NOMO-1 treated with dmso at 0.1 percent for 144 hours (cell line): Measurements from ENCODE around the gene MOB3B.

Source experiments
- DNase-seq: peaks from one replicate; lab custom pipeline; 2025; ENCODE audit not compliant: unreplicated experiment; lab: John Stamatoyannopoulos, UW

The MOB3B gene

DNA sequence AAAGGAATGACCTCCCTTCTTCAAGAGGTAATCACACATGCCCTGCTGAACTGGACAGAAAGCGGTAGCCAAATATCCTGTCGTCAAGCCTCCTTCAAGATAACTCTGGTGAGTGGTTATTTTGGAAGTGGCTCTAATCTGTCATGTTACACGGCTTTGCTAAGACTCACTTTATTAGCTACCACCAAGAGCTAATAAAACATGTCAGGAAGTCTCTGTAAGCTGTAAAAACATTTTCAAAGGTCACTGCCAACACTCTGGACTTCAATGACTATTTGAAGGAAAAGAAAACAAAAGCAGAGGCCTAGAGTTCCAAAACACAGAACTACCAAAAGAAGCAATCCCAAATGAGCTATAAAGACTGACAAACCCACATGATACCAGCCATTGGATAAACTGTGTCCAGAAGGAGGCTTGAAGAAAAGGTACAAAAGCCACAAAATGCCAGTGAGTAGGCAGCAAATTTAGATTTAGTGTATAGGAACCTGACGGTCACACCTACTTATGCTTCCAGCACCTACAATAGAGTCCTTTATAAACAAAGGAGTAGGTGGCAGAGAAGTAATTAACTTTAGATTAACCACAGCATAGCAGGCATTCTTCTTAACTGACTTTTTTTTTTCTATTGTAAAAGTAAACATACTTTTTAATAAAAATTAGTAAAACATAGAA is 135.3 kb downstream of the MOB3B start:
- DNase-seq = no peak

DNA sequence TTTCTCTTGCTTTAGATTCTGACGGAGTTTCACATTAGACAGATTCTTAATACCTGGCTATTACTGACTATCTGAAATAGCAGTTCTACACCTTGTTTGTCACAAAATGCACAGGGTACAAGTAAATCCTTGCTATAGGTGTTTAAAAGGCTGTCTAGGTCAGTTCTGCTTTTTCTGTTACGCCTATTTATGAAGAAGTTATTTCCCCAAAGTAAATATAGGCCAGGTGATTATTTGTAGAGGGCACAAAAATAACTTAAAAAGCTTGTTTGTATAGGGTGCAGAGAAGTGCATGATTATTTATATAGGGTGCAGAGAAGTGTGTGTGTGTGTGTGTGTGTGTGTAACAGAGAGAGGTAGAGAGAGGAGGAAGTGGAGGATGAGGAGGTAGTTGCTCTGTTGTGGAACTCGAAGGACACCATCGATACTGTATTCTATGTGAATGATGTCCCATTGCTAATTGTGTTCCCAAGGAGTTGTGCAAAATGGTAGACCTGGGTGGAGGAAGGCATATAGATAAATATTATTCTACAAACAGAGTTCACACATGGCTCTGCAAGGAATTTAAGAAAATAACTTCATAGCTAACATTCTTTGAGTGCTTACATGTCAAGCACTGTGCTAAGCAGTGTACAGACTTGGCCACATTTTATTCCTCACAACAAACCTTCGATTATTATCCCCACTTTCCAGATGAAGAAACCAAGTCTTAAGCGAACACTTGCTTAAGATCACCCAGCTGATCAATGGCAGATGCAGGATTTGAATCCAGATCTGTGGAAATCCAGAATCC is 136.4 kb downstream of the MOB3B start:
- no peak for DNase-seq

DNA sequence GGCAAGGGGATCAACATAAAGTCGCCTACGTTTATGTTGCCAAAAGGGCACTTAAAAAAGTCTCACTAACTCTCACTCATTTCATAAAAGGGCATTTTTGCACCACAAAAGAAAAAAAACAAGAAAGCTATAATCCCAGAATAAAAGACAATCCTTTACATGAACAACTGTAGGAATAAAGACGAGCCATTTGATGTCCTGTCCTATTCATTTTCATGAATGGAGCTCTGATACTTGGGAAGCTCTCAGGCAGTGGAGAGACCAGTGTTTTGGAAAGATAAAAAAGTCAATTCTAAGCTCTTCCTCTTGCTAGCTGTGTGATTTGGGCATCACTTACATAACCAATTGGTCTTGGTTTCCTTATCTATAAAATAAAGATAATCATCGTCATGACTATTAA is 137.2 kb downstream of the MOB3B start:
- no peak for DNase-seq

DNA sequence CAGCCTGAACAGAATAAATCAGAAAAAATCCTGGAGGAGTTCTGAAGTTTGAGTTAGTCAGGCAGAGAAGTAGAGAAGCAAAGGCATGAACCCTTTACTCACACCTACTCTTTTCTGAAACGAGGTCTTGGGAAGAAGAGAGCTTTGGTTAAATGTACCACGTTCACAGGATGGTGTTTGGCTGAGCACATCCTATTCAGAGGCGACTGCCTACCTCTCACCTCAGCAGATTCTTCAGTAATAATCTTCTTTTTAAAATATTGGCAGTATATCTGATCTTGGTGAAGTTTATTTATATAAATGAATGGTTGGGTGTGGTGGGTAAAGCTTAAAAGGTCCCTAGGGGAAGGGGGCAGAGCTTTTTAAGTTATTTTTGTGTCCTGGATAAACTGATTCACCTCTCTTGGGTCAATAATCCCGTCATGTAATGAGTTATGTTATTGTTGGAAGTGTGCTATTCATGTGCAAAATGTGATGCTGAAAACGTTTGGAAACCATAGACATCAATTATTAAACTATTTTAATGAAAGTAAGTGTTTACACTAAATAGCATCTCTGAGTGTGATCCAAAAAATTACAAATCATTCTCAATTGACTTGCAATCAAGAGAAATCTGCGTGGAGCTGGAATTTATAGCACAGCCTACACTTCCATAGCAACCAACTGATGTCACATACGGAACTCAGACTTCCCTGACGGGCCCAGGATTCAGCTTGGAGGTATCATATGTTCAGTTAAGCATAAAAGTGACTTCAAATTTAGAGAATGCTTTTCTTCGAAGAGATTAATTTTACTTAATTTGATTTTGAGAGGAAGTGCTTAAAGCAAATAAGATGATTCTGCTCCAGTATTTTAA is 138.3 kb downstream of the MOB3B start:
- no peak for DNase-seq

DNA sequence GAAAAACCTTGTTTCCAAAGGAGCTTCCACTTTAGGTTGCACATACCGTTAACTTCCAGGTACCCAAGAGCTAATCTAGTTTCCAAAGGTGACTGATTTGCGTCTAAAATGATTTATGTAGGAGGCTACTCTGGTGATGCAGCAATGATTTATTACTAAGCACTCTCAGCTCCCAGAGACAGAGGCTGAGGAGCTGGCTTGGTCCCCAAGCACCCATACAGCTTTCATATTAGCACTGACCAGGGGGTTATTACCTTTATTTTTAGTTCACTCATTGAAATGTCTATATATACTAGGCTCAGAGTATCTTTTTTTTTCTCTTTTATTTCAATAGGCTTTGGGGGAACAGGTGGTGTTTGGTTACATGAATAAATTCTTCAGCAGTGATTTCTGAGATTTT is 141.5 kb downstream of the MOB3B start:
- DNase-seq = no peak

DNA sequence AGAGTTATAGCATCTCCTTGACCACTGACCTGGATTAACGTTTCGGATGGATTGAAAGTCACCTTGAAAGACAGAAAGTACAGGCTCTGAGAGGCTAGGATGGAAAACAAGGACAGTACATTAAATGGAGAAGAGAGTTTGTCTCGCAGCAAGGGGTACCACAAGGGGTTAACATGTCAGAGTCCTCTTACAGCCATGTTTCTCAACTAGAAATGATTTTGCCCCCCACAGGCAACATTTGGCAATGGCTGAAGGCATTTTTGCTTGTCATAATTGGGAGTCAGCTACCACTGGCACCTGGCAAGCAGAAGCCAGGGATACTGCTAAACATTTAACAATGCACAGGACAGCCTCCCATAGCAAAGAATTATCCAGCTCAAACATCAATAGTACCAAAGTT is 141.9 kb downstream of the MOB3B start:
- no peak for DNase-seq

DNA sequence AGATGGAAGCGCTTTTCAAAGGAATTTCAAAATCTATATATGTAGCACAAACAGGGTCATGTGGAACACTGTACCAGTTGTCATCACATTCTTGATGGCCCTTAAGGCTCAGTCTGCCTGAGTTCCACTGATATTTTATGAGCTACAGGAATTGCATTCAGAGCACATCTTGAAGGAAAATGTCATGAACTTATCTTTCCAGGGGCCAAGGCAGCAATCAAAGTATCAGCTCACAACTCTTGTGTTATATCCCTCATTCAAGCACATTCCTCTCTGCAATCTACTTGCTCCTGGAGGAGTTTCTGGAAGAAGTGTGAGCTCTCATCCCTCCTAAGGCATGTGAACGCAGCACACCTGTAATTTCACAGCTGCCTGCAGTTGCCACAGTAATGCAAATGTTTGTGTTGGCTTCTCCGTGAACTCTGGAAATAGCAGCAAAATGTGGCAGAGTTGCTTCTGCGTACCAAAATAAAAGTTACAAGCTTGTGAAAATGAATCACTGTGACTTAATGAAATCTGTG is 143.0 kb downstream of the MOB3B start:
- no peak for DNase-seq

DNA sequence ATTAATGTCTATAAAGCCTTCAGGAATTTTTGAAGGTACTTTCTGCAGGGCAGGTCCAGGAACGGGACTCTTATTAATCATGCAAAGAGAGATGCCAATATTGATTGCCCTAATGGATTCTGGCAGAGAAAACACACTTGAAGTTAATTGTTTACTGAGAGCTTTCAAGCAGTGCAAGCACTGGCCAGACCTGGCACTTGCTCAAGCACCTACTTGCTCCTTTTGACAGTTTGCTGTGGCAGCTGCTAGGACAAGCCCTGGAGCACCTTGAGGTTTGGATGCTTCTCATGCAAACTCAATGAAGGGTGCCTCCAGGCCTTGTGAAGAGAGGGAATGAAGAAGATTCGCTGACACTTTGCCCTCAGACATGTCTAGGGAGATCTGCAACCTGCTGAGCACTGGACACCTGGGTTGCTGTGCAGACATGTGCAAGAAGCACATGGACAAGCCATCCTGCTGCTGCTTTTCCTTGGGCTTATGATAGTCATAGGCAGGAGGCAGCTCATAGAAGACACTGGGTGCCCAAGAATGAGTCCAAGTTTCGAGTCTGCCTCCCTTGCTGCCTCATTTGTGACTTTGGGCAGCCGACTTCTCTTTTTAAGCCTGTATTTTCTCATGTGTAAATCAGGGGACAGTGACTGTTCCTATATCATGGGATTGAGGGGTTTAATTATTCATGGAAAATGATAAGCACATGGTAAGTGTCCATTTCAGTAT is 143.8 kb downstream of the MOB3B start:
- no peak for DNase-seq

- DNase-seq = no peak
Measured at GRCh38 chr9:27384262-27385014, 145.2 kb downstream of the MOB3B start.

DNA sequence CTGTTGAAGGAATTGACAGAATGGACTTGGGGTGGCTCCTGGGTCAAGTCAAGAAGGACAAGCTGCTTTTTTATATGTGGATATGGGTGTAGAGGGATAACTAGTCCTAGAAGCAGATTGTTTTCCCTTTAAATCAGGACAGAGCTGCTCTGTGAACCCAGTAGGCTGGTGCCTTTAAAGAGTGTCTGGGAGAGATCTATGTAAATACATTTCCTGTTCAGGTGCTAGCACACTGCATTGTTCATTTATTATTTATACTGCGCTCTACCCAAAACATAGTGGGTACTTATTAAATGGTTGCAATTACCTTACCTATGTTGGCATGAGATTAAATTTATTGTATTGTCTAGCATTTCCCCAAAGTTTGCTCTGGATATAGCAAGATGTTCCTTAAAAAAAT is 146.1 kb downstream of the MOB3B start:
- DNase-seq = no peak

DNA sequence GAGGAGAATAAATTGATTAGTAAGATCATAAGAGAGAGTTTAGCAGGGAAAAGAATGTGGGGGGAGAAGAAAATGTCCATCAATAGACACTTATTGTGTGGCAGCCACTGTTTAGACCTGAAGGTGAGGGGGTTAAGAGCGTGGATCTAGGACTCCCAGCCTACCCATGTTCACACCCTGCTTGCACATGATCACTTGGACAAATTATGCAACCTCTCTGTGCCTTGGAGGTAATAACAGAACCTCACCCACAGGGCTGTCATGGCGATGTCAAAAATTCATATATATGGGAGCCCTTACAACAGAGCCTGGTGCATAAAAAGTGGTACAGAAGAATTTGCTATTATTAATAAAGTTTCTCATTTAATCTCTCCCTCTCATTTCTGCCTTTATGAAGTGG is 146.6 kb downstream of the MOB3B start:
- DNase-seq = no peak

DNA sequence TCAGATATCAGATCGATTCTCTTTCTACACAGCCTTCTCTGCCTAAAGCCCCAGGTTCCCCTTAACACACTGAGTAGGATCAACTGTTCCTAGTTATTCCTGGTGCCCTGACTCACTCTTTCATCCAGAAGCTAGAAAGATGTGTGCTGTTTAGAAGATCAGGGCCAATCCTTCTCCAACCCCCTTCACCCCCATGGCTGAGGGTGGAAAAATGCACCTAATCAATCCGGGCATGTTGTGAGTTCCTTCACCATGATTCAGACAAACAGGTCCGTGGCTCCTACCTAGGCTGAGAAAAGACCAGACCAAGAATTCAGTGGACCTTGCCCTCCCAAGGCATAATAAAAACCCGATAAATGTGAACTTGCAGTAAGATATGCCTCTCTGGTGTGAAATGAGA is 147.3 kb downstream of the MOB3B start:
- DNase-seq = no peak

DNA sequence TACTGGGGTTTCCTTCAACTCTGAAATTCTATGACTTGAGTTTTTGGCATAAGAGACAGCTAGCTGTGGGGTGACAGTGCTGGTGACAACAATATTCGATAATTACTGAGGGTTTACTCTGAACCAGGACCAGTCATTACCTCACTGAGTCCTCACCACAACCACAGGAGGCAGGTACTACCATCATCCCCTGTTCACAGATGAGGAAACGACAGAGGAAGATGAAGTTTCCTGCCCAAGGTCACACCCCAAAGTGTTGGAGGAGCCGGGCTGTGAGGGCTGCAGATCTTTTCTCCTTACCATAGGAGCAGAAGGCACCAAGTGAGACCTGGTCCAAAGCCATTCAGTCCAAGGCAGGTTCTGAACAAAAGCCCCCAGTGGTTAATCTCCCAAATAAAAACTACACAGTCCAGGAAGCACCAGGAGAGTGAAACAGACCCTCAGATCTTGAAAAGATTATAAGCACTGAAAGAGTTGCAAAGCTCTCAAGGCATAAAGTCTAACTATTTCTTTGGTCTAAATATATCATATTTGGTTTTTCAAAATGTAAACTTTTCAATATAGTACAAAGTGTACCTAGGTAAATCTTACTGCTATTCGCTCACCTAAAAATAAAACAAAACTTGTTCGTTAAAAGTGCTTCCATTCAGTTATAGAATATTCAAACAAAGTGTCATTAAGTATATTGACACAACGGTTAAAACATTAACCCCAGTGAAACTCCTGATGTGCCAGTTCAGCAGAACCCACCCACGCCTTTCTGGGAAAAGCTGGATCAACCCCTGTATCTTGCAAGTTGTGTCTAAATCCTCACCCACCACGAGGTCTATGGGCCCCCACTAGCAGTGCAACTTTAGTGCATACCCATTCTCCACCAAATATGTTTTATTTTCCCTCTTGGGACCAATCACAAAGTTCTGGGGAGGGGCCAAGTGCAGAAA is 150.0 kb downstream of the MOB3B start:
- no peak for DNase-seq

- no peak for DNase-seq
Measured at GRCh38 chr9:27377811-27378456, 151.7 kb downstream of the MOB3B start.

DNA sequence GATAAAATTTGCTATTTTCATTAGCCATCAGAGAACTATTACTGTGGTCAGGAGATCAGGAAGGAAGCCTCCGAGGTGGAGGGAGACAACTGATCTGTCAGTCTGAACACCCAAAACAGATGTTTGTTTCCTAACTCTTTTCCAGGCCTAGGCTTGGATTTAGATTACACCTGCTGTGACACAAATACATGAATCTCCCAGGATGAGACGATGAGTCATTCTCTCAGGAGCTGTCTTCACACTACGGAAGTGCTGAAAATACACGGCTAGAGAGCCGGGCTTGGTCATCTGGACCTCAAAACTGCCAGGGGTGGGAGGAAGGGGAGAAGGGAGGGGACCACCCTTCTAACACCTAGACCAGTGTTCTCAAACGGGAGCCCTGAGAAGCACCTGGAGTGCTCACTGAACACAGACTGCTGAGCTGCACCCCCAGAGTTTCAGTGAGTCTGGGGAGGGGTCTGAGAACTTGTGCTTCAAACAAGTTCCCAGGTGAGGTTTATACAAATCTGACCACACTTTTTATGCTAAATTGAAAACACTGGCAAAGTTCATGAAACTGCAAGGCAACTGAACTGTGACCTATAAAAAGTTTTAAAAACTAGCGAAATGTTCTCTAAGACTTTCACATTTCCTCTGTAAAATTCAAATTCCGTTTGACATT is 152.3 kb downstream of the MOB3B start:
- DNase-seq = no peak

- no peak for DNase-seq
Measured at GRCh38 chr9:27373851-27374250, 155.8 kb downstream of the MOB3B start.

GRCh38 chr9:27372615-27373014 is 157.0 kb downstream of the MOB3B start:
- DNase-seq = no peak

DNA sequence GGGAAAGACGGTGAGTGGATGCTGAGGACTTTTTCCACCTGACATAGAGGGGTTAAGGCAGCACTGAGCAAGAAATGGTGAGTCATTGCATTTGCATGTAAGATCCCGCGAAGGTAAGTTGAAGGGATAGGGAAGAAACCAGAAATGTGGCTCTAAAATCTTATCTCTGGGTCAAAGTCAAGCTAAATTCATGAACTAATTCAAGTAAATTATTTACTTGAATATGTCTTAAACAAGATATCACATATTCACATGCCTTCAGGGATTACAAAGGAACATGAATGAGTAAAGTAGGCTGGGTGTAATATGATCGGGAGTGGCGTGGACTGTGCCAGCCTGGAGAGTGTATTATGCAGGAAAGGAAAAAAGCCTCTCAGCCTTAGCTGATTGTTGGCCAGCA is 158.2 kb downstream of the MOB3B start:
- DNase-seq = no peak
